HG03108 (cell line): ENCODE data around the gene LRRC34.
A peak's percentile ranks its signal among the peaks of the same experiment; 100 is the strongest.

ENCODE experiments used
- ATAC-seq: cut with Tn5 transposase; IDR thresholded peaks from one replicate; pipeline ENCODE4 v1.9.1; 2021; ENCODE audit warnings: moderate library complexity; ENCODE audit not compliant: unreplicated experiment

Gene LRRC34

DNA sequence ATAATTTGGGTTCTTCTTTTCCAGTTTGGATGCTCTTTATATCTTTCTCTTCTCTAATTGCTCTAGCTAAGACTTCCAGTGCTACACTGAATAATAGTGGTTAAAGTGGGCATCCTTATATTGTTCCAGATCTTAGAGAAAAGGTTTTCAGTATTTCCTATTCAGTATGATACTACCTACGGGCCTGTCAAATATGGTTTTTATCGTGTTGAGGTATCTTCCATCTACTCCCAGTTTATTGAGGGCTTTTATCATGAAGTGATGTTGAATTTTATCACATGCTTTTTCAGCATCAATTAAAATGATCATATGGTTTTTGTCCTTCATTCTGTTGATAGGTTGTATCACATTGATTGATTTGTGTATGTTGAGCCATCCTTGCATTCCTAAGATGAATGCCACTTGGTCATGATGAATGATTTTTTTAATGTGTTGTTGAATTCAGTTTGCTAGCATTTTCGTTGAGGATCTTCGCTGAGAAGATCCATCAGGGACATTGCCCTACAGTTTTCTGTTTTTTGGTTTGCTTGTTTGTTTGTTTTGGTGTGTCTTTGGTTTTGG is 3.0 kb upstream of the LRRC34 start:
- no peak for ATAC-seq

DNA sequence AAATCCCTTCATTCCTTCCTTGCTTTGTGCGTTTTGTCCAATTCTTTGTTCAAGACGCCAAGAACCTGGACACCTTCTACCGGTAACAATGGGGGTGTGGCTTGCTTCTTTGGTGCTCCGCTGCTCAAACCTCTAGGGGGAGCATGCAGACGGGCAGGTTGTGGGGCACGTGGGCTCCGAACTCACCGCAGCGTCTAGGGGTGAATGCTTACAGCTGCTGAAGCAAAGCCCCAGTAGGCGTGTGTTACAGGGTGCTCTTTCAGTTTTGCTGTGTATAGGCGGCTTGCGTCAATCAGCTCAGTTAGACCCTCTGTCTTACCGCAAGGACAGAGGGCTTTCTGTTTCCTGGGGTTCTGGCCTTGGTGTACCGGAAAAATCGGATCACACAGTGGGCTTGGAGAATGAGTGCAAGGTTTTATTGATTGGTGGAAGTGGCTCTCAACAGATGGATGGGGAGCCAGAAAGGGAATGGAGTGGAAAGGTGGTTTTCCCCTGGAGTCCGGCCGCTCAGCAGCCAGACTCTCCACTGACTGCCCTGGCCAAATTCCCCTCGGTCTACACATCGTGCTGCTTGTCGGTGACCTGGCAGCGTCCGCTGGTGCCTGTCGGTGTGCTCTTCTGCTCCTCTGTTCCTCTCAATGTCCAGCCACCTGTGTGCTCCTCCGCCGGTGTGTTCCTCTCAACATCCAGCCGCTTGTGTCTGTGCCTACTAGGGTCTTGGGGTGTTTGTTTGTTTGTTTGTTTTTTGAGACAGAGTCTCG is 1.2 kb upstream of the LRRC34 start:
- peak; percentile 73 for ATAC-seq

DNA sequence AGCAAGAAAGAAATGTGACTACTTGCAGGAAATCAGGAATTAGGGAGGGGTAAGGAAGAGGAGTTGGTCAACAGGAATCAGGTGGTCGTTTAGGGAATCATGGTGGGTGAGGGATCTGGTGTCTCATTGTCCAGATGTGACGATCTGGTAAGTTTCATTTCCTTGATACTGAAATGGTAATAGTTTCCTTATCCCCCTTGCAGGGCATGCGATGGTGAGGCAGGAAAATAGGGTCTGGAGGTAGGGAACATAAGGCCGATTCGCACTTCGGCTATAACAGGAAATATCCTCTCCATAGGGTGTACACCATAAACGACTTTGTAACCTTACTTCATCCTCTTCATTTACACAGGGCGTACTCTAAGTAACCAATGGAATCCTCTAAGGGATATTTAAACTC is 574 bp upstream of the LRRC34 start:
- ATAC-seq: no peak

DNA sequence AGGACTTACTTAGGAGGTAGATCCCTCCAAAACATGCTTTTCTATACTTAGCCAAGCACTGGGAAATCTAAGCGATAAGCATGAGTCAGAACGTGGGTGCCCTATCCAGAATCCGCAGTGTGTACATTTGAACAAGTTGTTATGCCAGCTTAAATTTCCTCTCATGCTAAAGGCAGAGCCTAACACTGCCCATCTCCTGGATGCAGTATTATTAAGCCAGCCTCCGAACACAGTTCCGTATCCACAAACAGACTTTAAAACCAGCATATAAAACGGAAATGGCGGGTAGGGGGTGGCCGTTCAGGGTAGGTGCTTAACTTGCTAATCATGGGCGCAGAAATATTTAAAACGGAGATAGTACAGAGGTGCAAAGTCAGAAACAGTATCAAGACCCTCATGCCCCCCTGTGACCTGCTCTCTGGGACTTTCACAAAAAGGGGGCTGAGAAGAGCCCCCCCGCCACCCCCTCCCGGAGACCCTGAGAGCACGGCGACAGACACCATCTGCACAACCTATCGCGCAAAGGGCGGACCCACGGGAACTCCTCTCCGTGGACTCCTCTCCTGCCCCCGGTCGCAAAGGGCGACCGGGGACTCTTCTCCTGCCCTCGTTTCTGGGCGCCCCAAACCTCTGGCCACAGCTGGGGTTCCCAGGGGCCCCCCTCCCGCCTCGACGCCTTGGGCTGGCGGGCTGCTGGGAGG is 923 bp downstream of the LRRC34 start:
- ATAC-seq: peak; percentile 5

DNA sequence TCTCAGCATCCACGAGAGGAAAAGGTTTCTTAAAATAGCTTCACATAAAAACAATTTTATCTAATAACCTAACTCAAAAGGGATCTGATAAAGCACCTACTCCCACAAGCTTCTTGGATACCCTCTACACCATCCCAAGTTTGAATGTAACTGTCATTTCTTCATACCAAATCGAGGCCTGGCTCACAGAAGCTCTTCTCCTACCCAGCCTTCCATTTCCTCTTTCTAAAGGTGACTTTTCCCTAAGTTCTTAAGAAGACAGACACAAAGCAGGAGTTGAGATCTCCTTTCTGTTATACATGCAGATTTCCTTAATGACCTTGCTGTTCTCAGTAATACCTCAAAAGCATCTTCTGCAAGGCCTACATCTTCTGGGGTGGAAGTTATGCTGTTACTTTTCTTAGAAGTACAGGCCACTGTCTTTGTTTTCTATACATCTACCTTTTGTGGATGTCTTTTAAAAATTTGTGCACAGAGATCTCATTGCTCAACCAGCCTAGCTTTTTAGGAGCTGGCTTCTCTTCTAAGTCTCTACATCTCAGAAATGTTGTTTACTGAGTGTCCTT is 3.4 kb downstream of the LRRC34 start:
- no peak for ATAC-seq

DNA sequence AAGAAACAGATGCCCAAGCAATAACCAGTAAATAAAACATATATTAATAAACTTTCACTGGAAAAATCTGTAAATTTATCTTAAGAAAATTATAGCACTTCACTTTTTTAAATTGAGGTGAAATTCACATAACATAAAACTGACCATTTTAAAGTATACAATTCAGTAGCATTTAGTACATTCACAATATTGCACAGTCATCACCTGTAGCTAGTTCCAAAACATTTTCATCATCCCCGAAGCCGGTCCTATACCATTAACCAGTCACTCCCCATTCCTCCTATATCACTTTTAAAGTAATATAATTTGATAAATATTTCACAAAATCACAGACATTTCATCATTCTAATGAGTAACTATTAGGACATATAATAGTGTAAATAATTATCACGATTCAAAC is 8.0 kb downstream of the LRRC34 start:
- ATAC-seq: no peak

DNA sequence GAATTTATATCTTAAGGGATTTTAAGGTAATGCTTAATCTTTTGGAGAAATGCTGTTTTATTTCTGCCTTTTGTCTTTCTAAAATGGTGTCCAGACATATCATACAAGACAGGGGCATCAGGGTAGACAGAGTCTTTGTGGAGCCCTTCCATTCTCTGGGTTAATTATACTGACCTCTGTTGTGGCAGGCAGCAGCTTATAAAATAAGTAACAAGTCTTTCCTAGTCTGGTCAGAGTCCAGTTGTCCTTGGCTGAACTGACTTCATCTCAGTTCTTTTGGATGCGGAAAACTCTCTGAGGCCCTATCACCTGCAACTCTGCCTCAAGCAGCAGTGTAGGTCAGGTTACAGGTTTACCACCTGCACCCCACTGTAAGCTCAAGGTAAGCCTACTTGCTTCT is 20.3 kb downstream of the LRRC34 start:
- ATAC-seq: no peak

DNA sequence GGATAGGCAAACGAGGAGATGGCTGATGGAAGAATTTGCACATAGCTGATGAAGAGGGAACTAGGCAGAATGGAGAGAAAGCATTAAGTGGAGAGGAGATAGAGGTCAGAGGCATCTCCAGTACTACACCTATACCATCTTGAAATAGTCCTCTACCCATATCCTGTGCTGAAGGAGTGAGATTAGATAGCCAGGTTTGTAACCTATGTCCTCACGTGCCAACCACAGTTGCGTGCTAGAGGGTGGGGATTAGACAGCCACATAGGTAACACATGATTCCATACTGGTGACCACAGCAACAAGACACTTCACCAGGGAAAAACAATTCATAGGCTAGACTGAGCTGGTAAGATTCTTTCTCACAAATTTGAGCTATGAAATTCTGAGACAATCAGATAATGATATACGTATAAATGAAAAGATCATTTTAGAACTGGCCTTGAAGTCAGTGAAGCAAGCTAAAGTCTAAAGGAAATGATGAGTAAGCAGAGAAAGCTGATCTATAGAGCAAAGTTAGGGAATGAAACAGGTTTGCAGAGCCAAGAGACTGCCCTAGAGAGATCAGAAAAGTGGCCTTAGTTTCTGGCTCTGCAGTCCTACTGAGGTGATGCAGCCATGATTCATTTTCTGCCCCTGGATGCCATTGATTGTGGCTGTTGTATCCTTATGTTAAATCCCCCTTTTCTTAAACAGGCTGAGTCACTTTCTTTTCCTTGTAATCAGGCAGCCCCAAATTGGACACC is 21.8 kb downstream of the LRRC34 start:
- no peak for ATAC-seq

DNA sequence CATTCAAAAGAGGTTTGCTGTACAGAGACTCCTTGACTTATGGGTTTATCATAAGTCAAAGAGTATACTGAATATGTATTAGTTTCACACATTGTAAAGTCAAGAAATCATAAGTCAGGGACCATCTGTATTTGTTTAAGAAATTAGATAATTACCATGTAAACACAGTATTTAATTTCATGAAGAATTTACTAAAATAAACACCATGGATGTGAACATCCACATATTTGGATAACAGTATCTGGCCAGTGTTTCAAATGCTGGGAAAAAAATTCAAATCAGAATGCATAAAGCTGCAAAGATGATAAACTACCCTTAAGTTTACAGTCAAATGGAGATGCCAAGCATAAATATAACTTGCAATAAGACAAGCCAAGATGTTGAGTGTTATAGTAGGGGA is 22.5 kb downstream of the LRRC34 start:
- no peak for ATAC-seq

DNA sequence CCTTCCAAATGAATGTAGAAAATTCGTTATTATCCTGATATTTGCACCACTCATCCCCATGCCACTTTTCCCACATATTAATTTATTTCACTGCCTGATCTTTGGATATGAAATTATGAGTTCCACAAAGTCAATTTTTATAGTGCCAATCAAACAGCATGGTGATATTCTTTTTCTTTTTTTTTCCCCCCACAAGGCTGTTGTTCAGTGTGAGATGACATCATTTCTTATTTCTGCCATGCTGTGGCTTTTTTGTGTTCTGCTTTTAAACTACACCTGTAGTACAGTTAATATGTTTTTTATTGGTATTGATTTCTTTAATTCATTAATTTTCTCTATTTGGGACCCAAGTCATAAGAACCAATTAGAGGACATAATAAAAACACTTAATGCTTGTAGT is 24.9 kb downstream of the LRRC34 start:
- no peak for ATAC-seq

DNA sequence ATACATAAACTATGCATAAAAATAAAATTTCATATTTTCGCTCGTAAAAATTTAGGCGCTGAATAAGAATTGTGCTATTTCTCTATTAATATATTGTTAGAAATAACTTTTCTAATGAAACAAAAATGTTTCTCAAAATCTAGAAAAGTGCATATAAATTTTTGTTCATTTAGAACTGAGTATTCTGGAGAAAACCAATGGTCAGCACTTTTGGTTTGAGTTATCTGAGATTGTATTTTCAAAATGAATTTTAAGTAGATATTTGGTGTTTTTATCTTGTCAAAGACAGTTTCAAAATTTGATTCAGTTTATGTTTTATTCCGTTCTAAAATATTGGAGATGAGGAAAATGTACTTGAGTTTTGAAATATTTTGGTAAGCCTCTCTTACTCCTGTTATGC is 25.6 kb downstream of the LRRC34 start:
- no peak for ATAC-seq

DNA sequence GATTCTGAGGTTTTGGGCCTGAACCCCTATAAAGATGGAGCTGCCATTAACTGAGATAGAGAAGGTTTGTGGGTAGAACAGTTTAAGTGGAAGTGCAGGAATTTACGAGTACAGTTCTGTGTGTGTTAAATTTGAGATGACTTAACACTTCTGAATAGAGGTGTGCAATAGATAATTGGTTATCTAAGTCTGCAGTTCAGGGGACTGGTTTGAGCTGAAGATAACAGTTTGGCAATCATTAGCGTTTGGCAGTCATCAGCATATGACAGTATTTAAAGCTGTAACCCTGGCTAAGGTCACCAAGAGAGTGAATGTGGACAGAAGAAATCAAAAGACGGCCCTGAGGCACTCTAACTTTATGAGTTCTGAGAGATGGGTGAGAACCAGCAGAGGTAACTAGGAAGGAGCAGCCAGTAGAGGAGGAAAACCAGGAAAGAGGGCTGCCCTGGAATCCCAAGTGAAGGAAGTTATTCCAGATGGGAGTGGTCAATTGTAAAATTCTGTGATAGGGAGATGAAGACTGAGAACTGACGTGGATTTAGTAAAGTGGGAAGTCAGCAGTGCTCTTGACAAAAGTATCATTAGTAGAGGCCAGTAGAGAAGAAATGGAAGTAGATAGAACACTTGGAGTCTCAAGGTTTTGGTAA is 31.4 kb downstream of the LRRC34 start:
- no peak for ATAC-seq

DNA sequence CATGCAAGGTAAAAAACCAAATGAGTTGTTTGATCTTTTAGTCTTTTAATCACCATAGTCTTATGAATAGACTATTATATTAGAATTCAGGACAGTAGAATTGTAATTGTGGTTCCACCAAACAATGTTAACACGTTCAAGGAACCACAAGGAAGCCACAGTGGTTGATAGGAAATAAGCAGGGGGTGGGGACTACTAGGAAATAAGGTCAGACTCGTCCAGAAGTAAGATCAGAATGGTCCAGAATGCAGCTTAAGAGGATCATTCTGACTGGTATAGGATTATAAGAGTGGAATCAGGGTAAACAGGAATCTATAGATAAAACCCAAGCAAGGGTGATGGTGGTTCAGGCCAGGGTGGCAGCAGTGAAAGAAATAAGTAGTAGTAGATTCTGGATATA is 32.0 kb downstream of the LRRC34 start:
- no peak for ATAC-seq

DNA sequence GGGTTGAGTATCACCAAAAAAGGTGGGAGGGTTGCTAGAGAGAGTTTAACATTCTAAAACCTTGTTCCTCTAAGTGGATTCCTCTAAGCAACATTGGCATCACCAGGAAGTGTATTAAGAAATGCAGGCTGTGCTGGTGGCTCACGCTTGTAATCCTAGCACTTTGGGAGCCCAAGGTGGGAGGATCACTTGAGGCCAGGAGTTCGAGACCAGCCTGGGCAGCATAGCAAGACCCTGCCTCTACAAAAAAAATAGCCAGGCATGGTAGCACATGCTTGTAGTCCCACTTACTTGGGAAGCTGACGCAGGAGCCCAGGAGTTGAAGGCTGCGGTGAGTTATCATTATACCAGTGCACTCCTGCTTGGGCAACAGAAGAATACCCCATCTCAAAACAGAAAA is 34.9 kb downstream of the LRRC34 start:
- ATAC-seq: no peak

DNA sequence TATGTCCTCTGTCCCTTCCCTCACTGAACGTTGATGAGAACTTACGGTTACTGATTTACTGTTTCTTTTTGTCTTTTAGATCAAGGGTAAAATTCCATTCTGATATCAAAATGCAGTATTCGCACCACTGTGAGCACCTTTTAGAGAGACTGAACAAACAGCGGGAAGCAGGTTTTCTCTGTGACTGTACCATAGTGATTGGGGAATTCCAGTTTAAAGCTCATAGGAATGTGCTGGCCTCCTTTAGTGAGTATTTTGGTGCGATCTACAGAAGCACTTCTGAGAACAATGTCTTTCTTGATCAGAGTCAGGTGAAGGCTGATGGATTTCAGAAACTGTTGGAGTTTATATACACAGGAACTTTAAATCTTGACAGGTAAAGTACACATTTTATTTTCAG is 38.5 kb downstream of the LRRC34 start:
- no peak for ATAC-seq

DNA sequence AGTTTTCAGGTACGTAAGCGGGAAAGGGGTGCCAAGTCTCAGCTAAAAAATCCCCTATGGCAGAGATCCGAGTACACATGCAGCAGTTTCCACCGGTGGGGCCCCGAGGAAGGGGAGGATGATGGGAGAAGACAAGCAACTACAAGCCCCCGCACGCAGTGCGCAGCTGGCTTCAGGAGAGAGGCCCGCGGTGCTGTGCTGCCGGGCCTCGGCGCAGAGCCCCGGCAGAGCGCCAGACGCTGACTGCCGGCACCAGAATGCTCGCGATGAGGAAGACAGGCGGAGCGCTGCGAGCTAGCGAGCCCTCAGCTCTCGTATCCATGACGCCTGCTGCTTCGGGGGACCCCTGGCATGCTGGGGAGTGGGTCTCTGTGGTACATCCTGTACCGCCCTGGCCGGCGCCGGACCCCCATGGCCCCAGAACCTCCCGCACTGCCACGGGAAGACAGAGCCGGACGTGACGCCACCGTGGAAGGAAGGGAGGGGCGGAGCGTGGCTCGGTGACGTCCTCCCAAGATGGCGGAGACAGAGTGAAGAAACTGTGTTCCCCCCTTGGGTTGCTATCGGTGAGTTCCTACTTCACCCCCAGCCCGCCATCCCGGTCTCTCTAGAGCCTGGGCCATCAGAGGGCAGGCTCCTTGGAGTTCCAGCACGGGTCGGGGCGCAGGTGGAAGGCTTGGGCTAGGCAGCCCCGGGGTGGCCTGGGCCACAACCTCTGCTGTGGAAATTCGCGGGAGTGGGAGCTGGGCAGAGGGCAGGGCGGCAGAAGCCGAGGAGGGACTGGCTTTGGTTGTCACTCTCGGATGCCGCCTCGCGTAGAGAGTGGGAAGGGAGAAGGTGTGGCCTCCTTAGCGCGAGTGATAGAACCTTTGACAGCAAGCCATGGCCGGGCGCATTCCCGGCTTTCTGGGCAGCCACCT is 39.5 kb downstream of the LRRC34 start, which contains the start of gene MYNN:
Gene MYNN, plus strand, starts transcription at position 500 of the 920 bp plus-strand sequence. CDS start 900 bp downstream, outside the sequence.
- ATAC-seq: peak; percentile 83

DNA sequence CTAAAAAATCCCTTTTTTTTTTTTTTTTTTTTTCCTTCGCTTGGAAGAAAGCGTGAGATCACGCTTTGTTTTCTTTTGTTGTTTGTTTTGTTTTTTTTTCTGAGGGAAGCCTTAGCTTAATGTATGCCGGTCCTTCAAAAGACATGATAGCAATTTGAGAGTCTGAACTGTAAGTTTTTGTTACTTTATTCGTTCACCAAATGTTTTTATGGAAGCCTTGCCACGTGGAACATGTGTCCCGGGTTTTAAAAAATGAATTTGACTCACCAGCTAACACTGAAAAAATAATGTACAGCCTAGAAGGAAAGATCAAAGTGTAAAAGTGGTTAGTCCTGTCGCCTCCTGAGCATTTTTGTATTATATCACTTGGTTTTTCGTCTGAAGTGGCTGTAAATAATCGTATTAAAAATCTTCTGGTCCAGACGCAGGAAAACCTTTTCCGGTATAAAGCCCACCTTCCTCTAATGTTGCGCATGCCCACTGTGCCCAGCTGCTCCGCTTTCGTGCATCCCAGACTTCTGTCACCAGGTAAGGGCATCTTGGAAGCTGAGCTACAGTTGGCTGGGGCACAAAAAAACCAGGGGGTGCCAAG is 40.3 kb downstream of the LRRC34 start:
- peak; percentile 23 for ATAC-seq

DNA sequence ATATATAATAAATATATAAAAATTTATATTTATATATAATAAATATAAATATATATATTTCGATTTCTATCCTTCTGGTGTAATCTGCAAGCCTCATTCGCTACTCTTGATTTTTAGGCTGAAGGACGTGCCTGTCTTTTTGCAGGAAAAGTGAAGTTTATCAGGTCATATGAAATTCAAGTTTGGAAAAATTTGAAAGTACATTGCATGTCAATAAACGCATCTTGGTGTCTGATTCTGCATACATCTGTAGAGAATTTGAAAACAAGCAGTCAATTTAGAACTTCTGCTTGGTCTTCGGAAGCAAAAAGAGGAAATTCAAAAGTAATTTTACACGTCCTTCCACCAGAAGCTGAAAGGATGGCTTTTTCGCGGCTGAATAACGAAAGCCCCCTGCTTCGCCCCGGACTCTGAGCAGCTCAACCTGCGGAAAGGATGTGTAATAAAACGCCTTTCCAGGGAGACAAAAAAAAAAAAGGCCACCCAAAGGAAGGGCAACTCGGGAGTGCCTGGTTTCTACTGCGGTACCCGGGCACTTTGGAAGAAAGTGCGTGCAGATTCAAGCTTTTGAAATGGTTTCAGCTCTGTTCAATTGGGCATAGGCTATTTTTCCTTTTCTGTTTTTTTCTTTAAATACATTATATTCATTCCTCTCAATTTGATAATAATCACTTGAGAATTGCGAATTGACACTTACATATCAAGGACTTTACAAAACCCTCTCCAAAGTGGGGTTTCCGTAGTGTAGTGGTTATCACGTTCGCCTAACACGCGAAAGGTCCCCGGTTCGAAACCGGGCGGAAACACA is 41.0 kb downstream of the LRRC34 start:
- no peak for ATAC-seq
